Measurements from ENCODE around the gene MAPK7. TPM values are rescaled to one million over a fixed set of nuclear protein-coding genes. Genes with fewer than 3 reads are reported as not detected.

The MAPK7 gene
- total and polyA plus RNA-seq, 10 of the 15 experiments (the other 5 are each of a cell fraction or from before 2014, with no cell fraction given), result 0.37 to 13.5 (median 5.6) TPM

DNA sequence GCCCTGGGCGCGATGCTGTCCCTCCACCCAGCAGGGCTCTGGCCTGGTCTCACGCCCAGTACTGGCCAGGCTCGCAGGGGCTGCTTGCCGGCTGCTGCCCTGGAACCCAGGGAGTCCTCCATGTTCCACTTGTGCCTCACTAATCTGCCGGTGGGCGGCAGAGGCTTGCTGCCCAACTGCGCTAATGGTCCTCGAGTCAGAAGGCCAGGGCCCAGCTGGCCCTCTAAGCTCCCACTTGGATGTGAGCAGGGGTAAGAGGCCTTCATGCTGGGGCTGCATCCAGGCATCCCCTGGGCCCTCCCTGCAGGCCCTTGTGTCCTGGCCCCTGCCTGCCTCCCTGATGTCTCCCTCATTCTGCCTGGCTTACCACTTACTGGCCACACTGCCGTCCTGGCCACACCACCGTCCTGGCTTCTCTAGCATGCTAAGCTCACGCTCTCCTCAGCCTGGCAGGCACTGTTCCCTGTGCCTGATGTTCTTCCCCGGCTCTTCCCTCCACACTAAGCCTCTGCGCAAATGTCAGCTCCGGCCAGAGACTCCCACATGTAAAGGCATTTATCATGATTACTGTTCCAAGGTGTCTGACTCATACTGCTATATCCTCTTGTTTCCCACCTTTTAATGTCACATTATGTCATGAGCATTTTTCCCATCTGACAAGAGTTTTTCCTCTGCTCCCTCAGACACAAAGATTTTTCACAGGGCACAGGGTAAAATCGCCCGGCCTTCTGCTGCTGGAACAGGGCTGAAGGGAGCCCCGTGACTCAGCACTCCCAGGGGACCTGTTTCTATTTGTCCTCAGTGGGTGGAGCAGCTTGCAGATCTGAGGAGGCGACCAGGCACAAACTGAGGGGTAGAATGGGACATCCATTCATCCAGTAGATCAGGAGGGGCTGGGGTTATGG, 31.7 kb upstream of the MAPK7 start:
- ChIA-PET RAD21 (ENCODE audit: unreplicated experiment) (no interaction called here), SMC1A (ENCODE audit: uncharacterized antibody, unreplicated experiment) (no interaction called here)

DNA sequence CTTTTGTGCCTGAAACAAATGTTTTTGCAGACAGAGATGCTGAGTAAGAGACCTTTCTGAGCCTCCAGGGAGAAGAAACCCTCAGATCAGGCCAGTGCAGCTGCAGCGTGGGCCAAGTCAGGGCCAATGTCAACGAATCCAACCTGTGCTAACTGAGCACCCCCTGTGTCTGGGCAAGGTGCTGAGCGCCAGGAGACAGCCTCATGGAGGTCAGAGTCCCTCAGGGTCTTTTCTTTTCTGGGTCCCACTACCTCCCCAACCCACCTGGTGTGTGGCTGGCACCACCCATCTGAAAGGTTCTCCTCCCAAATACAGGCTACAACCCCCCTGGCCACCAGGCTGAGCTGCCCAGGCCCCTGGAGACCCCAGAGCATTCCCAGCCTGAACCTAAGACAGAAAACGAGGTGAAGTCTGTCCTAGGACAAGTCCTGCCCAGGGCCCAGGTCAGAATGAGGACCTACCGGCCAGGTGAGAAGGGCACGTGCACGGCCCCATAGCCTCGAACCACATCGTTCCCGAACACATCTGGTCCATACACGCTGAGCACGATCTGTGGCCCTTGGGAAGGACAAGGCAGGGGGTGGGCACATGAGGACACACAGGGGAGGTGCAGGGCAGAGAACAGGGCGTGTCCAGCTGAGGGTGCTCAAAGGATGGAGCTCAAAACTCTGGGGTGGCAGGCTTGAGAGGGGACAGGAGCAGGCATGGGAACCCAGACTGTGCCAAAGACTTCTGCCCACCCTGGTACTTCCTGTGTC, 30.8 kb upstream of the MAPK7 start:
- Histone ChIP-seq H3K9me3 (replicated peaks; ENCODE audit: control insufficient read depth, insufficient read depth, low read length) (no peaks in the 10 kb centered on the region), H3K4me3 (no peak overlapping the region), H3K36me3 (ENCODE audit: control insufficient read depth in 2 of 2, insufficient read depth in 2 of 2, low read length in 1 of 2) (no peaks in the 10 kb centered on the region), H2AFZ (ENCODE audit: control insufficient read depth, low read depth, low read length) (no peak overlapping the region), H3K27ac (ENCODE audit: control insufficient read depth, insufficient read depth) (no peak overlapping the region), H3K4me1 (ENCODE audit: control insufficient read depth, insufficient read depth, low read length) (no peaks in the 10 kb centered on the region), H3K9ac (ENCODE audit: control insufficient read depth, insufficient read depth, low read length) (no peak overlapping the region), H3K79me2 (ENCODE audit: control insufficient read depth, insufficient read depth, low read length) (no peaks in the 10 kb centered on the region), H3K4me2 (ENCODE audit: control insufficient read depth, insufficient read depth) (no peak overlapping the region), H3K27me3 (replicated peaks in 1 of 2; ENCODE audit: control insufficient read depth in 2 of 2, insufficient read depth in 2 of 2, low read length in 1 of 2) (no peaks in the 10 kb centered on the region), H4K20me1 (ENCODE audit: control insufficient read depth, insufficient read depth) (no peaks in the 10 kb centered on the region)
- RAD21 ChIA-PET (ENCODE audit: unreplicated experiment), result no interaction called here
- CTCF ChIA-PET, result no interaction called here
- in situ Hi-C loops (cut with MboI), result no loop called here
- FAIRE-seq (no peak), ATAC-seq (no peak), DNase-seq (ENCODE audit: low read depth, low spot score) (no peak)
- intact Hi-C loops (cut with micrococcal nuclease; ENCODE audit: unreplicated experiment), result no loop called here
- POLR2A ChIA-PET, result no interaction called here
- no TSS peak for BruUV-seq (replicated peaks)
- 41% methylated on average over 13 of the region's 13 CpGs for WGBS (ENCODE audit: insufficient coverage, insufficient replicate concordance, low lambda C conversion rate, missing lambda C conversion rate)
- SMC1A ChIA-PET (ENCODE audit: uncharacterized antibody, unreplicated experiment), result no interaction called here
- TF ChIP-seq EP300 (IDR thresholded peaks at IDR 0.05; ENCODE audit: borderline replicate concordance in 1 of 2, control insufficient read depth in 1 of 2, low read depth in 2 of 2, low read length in 2 of 2), result no peak
- TF ChIP-seq, protein P1, sequence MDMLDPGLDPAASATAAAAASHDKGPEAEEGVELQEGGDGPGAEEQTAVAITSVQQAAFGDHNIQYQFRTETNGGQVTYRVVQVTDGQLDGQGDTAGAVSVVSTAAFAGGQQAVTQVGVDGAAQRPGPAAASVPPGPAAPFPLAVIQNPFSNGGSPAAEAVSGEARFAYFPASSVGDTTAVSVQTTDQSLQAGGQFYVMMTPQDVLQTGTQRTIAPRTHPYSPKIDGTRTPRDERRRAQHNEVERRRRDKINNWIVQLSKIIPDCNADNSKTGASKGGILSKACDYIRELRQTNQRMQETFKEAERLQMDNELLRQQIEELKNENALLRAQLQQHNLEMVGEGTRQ (IDR thresholded peaks at IDR 0.05; ENCODE audit: borderline replicate concordance, low read depth, low read length), result no peak
- TF ChIP-seq YBX1 (IDR thresholded peaks at IDR 0.05), result no peak
- no peak for TF ChIP-seq CHD1 (IDR thresholded peaks at IDR 0.05; ENCODE audit: low read depth, low read length)
- no peak for TF ChIP-seq CREM (IDR thresholded peaks at IDR 0.05; ENCODE audit: low read depth)
- no peak for TF ChIP-seq ZNF622 (IDR thresholded peaks at IDR 0.05)
- TF ChIP-seq, protein P2, sequence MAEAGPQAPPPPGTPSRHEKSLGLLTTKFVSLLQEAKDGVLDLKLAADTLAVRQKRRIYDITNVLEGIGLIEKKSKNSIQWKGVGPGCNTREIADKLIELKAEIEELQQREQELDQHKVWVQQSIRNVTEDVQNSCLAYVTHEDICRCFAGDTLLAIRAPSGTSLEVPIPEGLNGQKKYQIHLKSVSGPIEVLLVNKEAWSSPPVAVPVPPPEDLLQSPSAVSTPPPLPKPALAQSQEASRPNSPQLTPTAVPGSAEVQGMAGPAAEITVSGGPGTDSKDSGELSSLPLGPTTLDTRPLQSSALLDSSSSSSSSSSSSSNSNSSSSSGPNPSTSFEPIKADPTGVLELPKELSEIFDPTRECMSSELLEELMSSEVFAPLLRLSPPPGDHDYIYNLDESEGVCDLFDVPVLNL (IDR thresholded peaks at IDR 0.05; ENCODE audit: low read depth, low read length), result no peak
- TF ChIP-seq IKZF2 (IDR thresholded peaks at IDR 0.05), result no peak
- TF ChIP-seq POU2F2 (IDR thresholded peaks at IDR 0.05; ENCODE audit: borderline replicate concordance, low read depth, low read length), result no peak
- TF ChIP-seq POLR2AphosphoS5 (IDR thresholded peaks at IDR 0.05; ENCODE audit: low read length), result no peak
- TF ChIP-seq KLF5 (IDR thresholded peaks at IDR 0.05; ENCODE audit: partially characterized antibody), result no peak

More for the DNA sequence above, 31.7 kb upstream of the MAPK7 start:
- no peak overlapping the region for H3K4me3 ChIP-seq
- H2AFZ ChIP-seq (ENCODE audit: control insufficient read depth, low read depth, low read length), result no peak overlapping the region
- ATAC-seq (peak; percentile 54; the same call in 2 of the 3 replicates), DNase-seq (ENCODE audit: low read depth, low spot score) (no peak), FAIRE-seq (no peak)
- in situ Hi-C loops (cut with MboI), result no loop called here
- ChIA-PET CTCF (no interaction called here), POLR2A (no interaction called here)
- intact Hi-C loops (cut with micrococcal nuclease; ENCODE audit: unreplicated experiment), result no loop called here
- H3K9me3 ChIP-seq (replicated peaks; ENCODE audit: control insufficient read depth, insufficient read depth, low read length), result no peaks in the 10 kb centered on the region
- H3K27ac ChIP-seq (ENCODE audit: control insufficient read depth, insufficient read depth), result no peak overlapping the region
- no peaks in the 10 kb centered on the region for H3K79me2 ChIP-seq (ENCODE audit: control insufficient read depth, insufficient read depth, low read length)
- 50% methylated on average over 16 of the region's 19 CpGs for whole genome bisulfite sequencing (ENCODE audit: insufficient coverage, insufficient replicate concordance, low lambda C conversion rate, missing lambda C conversion rate)
- H4K20me1 ChIP-seq (ENCODE audit: control insufficient read depth, insufficient read depth), result no peaks in the 10 kb centered on the region
- no peak overlapping the region for H3K4me2 ChIP-seq (ENCODE audit: control insufficient read depth, insufficient read depth)
- H3K9ac ChIP-seq (ENCODE audit: control insufficient read depth, insufficient read depth, low read length), result no peak overlapping the region
- no peaks in the 10 kb centered on the region for H3K27me3 ChIP-seq (replicated peaks in 1 of 2; ENCODE audit: control insufficient read depth in 2 of 2, insufficient read depth in 2 of 2, low read length in 1 of 2)
- no peak for TF ChIP-seq SREBF1 (IDR thresholded peaks at IDR 0.05; ENCODE audit: low read length)
- peak; percentile 85 for TF ChIP-seq MEF2B (IDR thresholded peaks at IDR 0.05; ENCODE audit: partially characterized antibody, poor library complexity, severe bottlenecking)
- peak in 1 of 2 experiments; percentile 16; a peak in 1 of 4 replicates for TF ChIP-seq BHLHE40 (IDR thresholded peaks at IDR 0.05; ENCODE audit: borderline replicate concordance in 1 of 2, low read depth in 2 of 2, low read length in 1 of 2)
- H3K36me3 ChIP-seq (ENCODE audit: control insufficient read depth in 2 of 2, insufficient read depth in 2 of 2, low read length in 1 of 2), result no peaks in the 10 kb centered on the region
- no TSS peak for BruUV-seq (replicated peaks)
- H3K4me1 ChIP-seq (ENCODE audit: control insufficient read depth, insufficient read depth, low read length), result no peaks in the 10 kb centered on the region
